ENCODE measurements around the gene PRXL2A.

Gene PRXL2A

DNA sequence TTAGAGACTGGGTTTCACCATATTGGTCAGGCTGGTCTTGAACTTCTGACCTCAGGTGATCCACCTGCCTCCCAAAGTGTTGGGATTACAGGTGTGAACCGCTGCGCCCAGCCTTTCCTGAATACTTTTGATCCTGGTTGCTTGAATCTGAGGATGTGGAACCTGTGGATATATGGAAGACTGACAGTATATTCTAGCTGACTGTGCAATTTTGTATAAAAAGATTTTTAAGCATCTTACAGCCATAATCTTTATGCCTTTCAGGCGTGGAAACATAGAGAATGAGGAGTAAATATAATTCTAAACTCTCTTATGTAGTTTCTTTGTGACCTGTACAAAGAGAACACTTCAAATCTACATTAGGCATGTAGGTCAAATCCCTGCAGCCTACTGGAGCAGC, 61.9 kb downstream of the PRXL2A start:
- H3K4me3 ChIP-seq (ENCODE audit: low read depth, low read length): no peak overlapping the region
- DNase-seq (ENCODE audit: low read depth): no peak
- TF ChIP-seq CTCF (conservative IDR thresholded peaks at IDR 0.05; ENCODE audit: low read depth, low read length): no peak

GRCh38 chr10:80471001-80471400, 62.6 kb downstream of the PRXL2A start:
- no peak for TF ChIP-seq CTCF (conservative IDR thresholded peaks at IDR 0.05; ENCODE audit: low read depth, low read length)
- no peak for DNase-seq (ENCODE audit: low read depth)
- no peak overlapping the region for H3K4me3 ChIP-seq (ENCODE audit: low read depth, low read length)

DNA sequence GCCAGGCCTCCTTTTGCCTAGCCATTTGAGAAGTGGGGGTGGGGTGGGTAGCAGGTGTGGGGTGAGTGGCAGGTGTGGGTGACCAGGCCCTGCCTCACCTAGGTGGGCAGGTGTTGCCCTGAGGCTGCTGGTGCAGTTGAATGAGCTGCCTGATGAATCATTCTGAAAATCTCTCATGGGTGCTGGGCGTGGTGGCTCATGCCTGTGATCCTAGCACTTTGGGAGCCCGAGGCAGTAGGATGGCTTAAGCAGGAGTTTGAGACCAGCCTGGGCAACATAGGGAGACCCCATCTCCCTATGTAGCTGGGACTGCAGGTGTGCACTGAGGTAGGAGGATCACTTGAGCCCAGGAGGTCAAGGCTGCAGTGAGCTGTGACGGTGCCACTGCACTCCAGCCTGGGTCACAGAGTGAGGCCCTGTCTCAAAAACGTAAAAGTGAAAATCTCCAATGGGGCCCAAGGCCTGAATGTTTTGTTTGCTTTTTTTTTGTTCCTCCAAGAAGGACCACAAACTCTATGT, 63.4 kb downstream of the PRXL2A start:
- H3K4me3 ChIP-seq (ENCODE audit: low read depth, low read length): no peak overlapping the region
- TF ChIP-seq CTCF (conservative IDR thresholded peaks at IDR 0.05; ENCODE audit: low read depth, low read length): no peak
- DNase-seq (ENCODE audit: low read depth): no peak

- peak; percentile 94 for DNase-seq (ENCODE audit: low read depth)
- no peak overlapping the region for H3K4me3 ChIP-seq (ENCODE audit: low read depth, low read length)
These were observed 64.1 kb downstream of the PRXL2A start for GRCh38 chr10:80472234-80473095.

GRCh38 chr10:80473096-80473657, 64.8 kb downstream of the PRXL2A start:
- no peak overlapping the region for H3K4me3 ChIP-seq (ENCODE audit: low read depth, low read length)

More at GRCh38 chr10:80472234-80473095, 64.1 kb downstream of the PRXL2A start:
- peak; percentile 14 for TF ChIP-seq CTCF (conservative IDR thresholded peaks at IDR 0.05; ENCODE audit: low read depth, low read length)

More at GRCh38 chr10:80473096-80473657, 64.8 kb downstream of the PRXL2A start:
- no peak for DNase-seq (ENCODE audit: low read depth)
- no peak for TF ChIP-seq CTCF (conservative IDR thresholded peaks at IDR 0.05; ENCODE audit: low read depth, low read length)

All from choroid plexus epithelial cell (primary cell).